ENCODE results near the gene DZIP3. TPM values are rescaled to one million over a fixed set of nuclear protein-coding genes. Genes with fewer than 3 reads are reported as not detected.

The DZIP3 gene
- total RNA-seq, 1 experiment from 2014 or later: 22.1 TPM

GRCh38 chr3:108589998-108590323 lies 439 bp downstream of the DZIP3 start:
- peak overlapping the region; percentile 99 for H3K18ac ChIP-seq (ENCODE audit: insufficient read length, low read depth, low read length)
- no peaks in the 10 kb centered on the region for H4K20me1 ChIP-seq (ENCODE audit: control insufficient read depth, insufficient read depth, insufficient read length)
- peak overlapping the region; percentile 100; the same call in 1 of the 2 replicates for H3K14ac ChIP-seq (ENCODE audit: insufficient read depth, low read length)
- no peak overlapping the region for H4K8ac ChIP-seq (replicated peaks; ENCODE audit: insufficient read length, low read depth, low read length)
- no peak for DNase-seq
- no peaks in the 10 kb centered on the region for H3K4me1 ChIP-seq (ENCODE audit: insufficient read depth, low read length)
- no peaks in the 10 kb centered on the region for H3K9me3 ChIP-seq (ENCODE audit: control insufficient read depth, low read depth, low read length)
- no peaks in the 10 kb centered on the region for H3K27me3 ChIP-seq (ENCODE audit: insufficient read depth, low read length)
- H3K4me3 Mint-ChIP-seq: peak overlapping the region; percentile 100
- no peak overlapping the region; the same call in 1 of the 2 replicates for H2BK15ac ChIP-seq (ENCODE audit: low read depth, low read length)
- H3K27ac Mint-ChIP-seq: peak overlapping the region; percentile 99 to 100 (median 100)
- peaks cover 3 to 11% (median 10%) of the 10 kb centered on the region in 3 experiments; a peak in 6 of 7 replicates for H3K36me3 Mint-ChIP-seq (ENCODE audit: insufficient read depth in 1 of 3, low read depth in 3 of 3)
- H3K79me2 ChIP-seq (ENCODE audit: insufficient read depth, low read length): peaks cover 18% of the 10 kb centered on the region; the same call in 1 of the 2 replicates
- H2BK120ac ChIP-seq (ENCODE audit: low read depth, low read length, poor library complexity, severe bottlenecking): no peak overlapping the region
- H4K5ac ChIP-seq (ENCODE audit: insufficient read length, low read depth, low read length): peak overlapping the region; percentile 25
- WGBS (ENCODE audit: extremely low coverage, insufficient read length, low lambda C conversion rate): no CpG with 5 or more reads among the region's 11 CpGs
- no peaks in the 10 kb centered on the region for H3K27me3 Mint-ChIP-seq (ENCODE audit: low read depth)
- peak overlapping the region; percentile 69 for H3K56ac ChIP-seq (ENCODE audit: insufficient read length, low read depth, low read length)
- no peak overlapping the region for H3T11ph ChIP-seq (ENCODE audit: low read length)
- H3K9ac ChIP-seq (ENCODE audit: extremely low read depth, insufficient read length, low read length): peak overlapping the region; percentile 98
- TF ChIP-seq CTCF (conservative IDR thresholded peaks at IDR 0.05): no peak
- H2BK20ac ChIP-seq (ENCODE audit: low read depth, low read length, poor library complexity, severe bottlenecking): no peak overlapping the region
- peaks cover 40 to 44% of the 10 kb centered on the region in 2 experiments for H3K4me1 Mint-ChIP-seq
- H3K23me2 ChIP-seq (ENCODE audit: insufficient read length, low read depth, low read length, poor library complexity, severe bottlenecking): peaks cover 9% of the 10 kb centered on the region
- H2AK5ac ChIP-seq (ENCODE audit: insufficient read length, low read length): no peak overlapping the region
- H3K23ac ChIP-seq (ENCODE audit: insufficient read length, low read depth, low read length): peak overlapping the region; percentile 5
- H3K4ac ChIP-seq (ENCODE audit: low read depth, low read length): no peak overlapping the region
- no peaks in the 10 kb centered on the region for H3K9me3 Mint-ChIP-seq
- no peaks in the 10 kb centered on the region for H3K79me1 ChIP-seq (ENCODE audit: insufficient read depth, low read depth, low read length, poor library complexity, severe bottlenecking)
- H3K4me2 ChIP-seq (ENCODE audit: insufficient read depth, insufficient read length, low read length): peak overlapping the region; percentile 96
- H4K91ac ChIP-seq (ENCODE audit: insufficient read length, low read depth, low read length): no peak overlapping the region
- H2BK12ac ChIP-seq (ENCODE audit: insufficient read length, low read depth, low read length): no peak overlapping the region
- peak overlapping the region; percentile 63 for H2AFZ ChIP-seq (ENCODE audit: low read length)
- peak overlapping the region; percentile 94 for H3K27ac ChIP-seq (ENCODE audit: insufficient read length, low read depth, low read length)
- H2BK5ac ChIP-seq (ENCODE audit: insufficient read length, low read length): peak overlapping the region; percentile 15

Measured in H9 (cell line).